RPMI7951 (cell line): ENCODE results near the gene HOXD9. TPM values are rescaled to one million over a fixed set of nuclear protein-coding genes. Genes with fewer than 3 reads are reported as not detected.
A peak's percentile ranks its signal among the peaks of the same experiment; 100 is the strongest.

Experiments used
- DNase-seq: peaks from one replicate; pipeline ENCODE4 v3.0.0-alpha.2; 2012; ENCODE audit warnings: low read depth
- total RNA-seq: library from RNA; depleted of rRNA; stranded (reverse); fragments of >200 nt; shearing (Covaris generic); gene quantifications from 2 replicates; pipeline ENCODE4 v1.2.3, GENCODE V29; 2014

The HOXD9 gene
- total RNA-seq, 1 experiment from 2014 or later: 1.4 TPM

DNA sequence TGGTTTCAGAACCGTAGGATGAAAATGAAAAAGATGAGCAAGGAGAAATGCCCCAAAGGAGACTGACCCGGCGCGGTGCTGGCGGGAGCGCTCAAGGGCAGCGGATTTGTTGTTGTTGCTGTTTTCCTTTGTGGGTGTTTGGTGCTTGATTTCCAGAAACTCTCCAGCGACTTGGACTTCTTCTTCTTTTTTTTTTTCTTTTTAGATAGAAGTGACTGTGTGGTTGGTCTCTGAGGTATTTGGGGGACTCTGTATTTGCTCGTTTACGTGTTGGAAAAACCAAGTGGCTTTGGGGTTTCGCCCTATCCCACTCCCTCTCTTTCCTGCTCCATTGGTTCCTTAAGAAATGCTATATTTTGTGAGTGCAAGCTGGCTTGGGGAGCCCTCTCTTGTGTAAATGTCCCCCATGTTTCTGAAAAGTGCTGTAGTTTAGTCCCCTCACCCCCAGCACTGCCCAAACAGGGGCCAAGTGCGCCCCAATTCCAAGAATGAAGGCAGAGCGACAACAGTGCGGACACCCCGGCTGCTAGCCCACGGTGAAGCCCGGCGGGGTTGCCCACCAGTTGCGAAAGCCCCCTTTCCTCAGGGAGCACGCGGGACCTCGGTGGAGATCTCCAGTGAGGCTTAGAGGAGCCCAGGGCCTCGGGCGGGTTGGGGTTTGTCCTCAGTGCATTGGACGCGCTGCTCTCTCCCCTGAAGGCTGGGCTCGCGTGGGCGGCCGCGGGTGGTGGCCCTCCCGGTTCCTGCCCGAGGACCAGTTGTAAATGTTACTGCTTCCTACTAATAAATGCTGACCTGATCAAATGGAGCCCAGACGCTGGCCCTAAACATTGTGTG lies 1.8 kb downstream of the HOXD9 start:
- DNase-seq: no peak

DNA sequence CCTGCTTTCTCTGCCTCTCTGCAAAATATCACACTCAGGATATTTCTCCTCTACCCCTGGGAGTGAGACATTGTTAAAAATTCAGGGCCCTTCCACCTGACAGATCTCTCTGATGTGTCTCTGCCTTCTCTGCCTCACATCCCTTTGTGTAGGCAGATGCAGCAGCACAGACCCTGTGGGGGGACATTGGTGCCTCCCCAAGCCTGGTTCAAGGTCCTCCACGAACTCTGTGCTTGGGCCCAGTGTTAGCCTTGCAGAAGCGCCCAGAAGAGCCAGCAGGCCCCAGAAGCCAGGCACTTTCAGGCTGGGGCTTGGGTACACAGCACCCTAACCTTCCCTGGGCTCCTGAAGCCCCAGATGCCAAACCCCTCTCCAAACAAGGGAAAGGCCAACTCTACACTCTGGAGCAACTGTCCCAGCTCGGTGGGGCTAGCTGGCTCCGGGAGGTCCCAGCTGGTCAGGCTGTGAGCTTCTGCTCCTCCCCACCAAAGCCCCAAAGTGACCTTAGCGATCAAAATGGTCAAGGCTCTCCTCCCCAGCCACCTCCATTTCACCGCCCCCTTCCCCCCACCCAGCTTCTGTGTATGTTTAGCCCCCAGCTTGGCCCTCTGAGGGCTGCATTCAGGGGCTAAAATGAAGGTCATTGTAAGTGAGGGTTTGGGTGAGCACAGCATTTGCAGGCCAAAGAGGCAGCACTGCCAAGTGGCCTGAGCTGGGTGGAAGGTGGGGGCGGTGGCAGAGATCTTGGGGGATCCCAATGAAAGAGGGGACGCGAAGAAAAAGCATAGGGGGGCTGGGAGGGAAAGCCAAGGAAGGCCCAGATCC lies 2.6 kb downstream of the HOXD9 start:
- DNase-seq: no peak

DNA sequence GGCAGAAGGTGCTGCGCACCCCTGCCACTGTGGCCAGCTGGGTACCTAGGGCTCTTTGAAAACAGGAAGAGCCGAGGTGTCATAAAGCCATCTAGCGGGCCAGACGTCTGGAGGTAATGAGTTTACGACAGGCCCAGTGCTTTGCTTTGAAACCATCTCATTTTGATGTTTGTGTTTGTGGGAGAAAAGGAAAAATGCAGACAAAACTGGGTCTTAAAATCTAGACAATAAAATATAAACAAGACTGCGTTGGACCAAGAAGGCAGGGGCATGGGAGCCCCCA lies 3.2 kb downstream of the HOXD9 start:
- no peak for DNase-seq

DNA sequence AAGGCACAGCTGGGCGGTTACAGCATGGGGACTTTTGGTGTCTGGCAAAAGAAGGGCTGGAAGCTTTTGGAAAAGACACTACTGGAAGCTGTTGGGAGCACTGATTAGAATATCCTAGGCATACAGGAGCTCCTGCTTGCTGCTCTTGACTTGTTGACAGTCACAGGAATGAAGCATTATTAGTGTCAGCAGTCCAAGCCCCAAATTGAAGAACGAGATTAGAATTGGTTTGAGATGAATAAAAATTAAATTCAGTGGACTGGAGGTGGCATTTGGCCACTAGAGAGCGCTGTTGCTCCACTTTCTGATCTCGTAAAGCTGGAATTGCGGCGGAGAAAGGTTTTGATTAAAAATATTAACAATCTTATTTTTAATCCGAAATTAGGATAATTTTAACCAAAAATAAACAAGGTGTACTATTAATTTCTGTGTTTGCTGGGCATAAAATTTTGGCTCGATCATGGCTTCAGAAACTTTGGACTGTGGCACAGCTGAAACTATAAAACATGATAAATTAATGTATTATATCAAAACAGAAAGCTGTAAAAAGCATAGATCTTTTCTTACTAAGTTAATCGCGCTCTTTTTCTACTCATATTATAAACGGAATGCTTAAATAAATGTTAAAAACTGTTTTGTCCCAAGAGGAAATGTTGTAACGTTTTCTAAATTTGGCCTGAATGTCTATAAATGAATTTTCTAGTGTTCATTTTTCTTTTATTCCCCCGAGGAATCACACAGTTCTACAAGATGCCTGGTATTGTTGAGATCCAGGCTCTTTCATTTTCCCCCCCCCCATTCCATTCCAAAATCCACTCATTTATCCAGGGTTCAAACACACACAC lies 4.6 kb downstream of the HOXD9 start:
- peak; percentile 50 for DNase-seq

DNA sequence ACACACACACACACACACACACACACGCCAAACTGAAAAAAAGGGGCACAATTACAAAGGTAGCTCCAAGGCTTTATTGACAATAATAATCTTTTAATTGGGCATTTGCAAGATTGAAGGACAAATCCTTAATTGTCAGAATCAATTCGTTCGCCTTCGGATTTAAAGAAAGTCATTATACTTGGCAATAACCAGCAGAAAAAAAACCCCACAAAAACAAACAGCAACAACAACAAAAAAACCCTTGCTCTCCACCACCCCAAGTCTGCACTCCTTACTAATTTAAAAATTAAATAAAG lies 5.2 kb downstream of the HOXD9 start:
- no peak for DNase-seq

DNA sequence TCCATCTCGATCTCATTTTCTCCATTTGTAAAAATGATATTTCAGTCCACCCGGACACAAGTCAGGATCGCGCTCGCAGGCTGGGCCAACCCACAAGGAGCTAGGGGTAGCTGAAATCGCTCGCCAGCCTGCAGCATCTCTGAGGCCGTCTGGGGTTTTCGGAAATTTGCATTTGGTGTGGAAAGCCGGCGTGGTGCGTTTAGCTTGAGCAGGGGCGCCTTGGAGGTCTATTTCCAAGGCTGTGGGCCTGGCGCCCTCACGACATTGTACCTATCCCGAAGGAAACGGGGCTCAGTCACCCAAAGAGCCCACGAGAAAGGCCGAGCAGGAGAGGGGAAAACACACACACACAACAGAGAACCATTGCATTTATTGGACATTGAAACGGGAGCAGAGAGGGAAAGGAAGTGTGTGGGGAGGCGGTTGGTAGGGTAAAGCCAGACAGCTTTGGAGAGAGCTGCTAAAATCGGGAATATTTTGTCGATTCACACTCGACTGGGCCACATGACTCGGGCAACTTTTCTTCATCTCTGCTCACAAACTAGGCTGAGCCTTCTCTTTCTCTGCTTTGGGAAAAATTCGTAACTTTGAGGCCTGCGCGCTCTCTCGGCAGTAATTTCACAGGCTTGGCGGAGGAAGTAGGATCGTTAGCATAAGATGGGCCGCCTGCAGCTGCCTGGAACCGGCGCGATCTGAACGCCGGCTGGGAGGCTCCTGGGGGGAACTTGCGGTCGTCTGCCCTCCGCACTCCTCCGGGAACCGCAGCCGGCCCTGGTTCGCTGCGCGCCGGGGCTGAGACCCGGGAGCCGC lies 5.9 kb downstream of the HOXD9 start:
- no peak for DNase-seq

DNA sequence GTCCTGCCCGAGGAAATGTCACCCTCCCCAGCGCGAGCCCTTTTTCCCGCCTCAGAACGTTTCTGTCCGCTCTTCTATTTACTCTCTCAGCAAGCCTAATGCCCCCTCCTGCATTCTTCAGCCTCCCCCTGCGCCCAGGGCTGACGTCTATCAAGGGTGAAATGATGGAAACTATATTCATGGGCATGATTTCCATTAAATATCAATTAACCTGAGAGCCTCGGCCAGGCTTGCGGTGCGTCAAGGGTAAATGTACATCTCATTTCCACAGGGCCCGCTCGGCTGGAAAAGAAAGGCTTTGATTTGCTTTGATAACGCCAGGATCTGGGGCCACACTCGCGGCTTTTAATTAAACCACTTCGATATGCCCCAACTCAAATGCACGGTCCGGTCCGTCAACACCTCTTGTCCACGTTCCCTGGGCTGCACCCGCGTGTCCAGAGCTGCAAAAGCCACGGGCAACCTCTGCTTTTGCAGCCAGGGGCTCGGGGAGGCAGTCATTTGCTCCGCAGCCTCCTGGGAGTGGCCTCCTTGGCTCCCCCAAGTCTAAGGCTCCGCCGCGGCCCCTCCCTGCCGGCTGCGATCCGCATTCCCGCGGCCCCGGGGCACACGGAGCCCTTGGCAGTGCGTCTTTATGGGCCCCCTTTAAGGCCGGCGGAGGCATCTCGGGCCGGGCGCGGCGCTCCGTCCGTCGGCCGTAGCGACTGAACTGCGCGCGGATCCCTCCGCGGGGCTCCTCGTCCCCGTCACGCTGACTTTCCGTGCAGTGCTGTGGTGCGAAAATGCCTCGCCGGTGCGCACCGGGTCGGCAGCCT lies 6.7 kb downstream of the HOXD9 start, which contains the start of gene HOXD8:
Gene HOXD8 (plus strand): TSS at position 724 of the 815 bp plus-strand sequence. CDS start 662 bp downstream, outside the sequence.
- DNase-seq: peak; percentile 94

DNA sequence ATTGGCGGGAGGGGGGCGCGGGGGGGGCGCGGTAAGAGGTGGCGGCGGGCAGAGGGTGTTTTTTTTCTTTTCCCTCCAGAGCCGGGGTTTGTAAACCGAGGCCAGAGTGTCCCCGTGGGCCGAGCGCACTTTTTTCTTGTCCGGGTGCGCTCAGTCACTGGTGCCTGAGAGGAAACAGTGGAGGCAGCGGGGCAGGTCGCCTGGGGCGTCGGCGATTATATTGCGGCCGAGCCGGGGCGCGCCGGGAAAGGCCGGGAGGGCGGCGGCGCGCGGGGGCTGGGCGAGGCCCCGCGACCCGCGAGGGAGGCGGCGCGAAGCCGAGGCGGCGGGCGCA lies 7.3 kb downstream of the HOXD9 start:
- DNase-seq: peak; percentile 72

DNA sequence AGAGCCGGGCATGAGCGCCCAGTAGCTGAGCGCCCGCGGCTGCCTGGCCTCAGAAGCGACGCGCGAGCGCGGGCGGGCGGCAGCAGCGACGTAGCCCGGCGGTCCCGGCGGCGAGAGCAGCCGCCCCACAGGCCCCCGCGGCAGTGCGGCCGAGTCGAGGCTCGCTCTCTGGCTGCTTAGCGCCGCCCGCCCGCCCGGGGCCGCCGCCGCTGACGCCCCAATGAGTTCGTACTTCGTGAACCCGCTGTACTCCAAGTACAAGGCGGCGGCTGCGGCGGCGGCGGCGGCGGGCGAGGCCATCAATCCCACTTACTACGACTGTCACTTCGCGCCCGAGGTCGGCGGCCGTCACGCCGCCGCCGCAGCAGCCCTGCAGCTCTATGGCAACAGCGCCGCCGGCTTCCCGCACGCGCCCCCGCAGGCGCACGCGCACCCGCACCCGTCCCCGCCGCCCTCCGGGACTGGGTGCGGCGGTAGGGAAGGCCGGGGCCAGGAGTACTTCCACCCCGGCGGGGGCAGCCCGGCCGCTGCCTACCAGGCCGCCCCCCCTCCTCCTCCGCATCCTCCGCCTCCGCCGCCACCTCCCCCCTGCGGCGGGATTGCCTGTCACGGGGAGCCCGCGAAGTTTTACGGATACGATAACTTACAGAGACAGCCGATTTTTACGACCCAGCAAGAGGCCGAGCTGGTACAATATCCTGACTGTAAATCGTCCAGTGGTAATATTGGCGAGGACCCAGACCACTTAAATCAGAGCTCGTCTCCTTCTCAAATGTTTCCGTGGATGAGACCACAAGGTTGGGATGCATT lies 7.8 kb downstream of the HOXD9 start:
- peak; percentile 83 for DNase-seq

DNA sequence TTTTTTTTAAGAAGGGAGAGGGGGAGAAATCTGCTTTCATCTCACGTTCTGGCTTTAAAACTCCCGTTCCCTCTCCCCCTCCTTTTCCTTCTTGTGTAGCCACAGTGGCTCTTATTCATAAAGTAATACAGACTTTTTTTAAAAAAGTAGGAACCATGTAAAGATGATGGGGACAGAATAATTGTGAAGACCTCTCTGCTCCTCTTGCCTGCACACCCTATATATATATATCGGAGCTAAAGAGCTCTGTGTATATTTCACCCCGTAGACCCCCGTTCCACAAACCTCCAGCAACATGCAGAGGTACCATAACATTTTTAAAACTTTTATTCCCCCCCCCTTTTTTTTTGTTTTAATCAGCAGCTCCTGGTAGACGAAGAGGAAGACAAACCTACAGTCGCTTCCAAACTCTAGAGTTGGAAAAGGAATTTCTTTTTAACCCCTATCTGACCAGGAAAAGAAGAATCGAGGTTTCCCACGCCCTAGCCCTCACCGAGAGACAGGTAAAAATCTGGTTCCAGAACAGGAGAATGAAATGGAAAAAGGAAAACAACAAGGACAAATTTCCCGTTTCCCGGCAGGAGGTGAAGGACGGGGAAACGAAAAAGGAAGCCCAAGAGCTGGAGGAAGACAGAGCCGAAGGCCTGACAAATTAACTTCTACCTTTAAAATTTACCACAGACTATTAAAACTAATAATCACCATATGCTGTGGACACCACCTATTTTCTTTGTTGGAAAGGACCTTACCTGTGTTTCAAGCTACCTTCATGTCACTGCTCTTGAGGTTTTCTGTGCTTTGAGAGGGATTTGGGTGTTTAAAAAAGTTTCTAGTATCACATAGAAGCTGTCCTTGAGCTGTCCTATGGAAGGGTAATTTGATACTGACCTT lies 8.7 kb downstream of the HOXD9 start:
- no peak for DNase-seq

DNA sequence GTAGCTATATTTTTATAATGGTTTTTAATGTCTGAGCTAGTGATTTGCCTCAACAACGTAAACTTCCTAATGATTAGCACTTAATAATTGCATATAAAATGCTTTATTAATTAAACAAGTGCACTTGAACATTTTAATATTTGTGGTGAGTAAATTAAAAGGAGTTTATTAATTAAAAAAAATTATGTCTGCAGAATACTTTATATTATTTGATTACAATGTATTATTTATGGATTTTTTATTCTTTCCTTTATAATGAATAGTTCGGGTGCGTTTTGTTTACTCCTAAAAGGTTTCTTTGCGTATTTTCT lies 9.3 kb downstream of the HOXD9 start:
- DNase-seq: no peak

DNA sequence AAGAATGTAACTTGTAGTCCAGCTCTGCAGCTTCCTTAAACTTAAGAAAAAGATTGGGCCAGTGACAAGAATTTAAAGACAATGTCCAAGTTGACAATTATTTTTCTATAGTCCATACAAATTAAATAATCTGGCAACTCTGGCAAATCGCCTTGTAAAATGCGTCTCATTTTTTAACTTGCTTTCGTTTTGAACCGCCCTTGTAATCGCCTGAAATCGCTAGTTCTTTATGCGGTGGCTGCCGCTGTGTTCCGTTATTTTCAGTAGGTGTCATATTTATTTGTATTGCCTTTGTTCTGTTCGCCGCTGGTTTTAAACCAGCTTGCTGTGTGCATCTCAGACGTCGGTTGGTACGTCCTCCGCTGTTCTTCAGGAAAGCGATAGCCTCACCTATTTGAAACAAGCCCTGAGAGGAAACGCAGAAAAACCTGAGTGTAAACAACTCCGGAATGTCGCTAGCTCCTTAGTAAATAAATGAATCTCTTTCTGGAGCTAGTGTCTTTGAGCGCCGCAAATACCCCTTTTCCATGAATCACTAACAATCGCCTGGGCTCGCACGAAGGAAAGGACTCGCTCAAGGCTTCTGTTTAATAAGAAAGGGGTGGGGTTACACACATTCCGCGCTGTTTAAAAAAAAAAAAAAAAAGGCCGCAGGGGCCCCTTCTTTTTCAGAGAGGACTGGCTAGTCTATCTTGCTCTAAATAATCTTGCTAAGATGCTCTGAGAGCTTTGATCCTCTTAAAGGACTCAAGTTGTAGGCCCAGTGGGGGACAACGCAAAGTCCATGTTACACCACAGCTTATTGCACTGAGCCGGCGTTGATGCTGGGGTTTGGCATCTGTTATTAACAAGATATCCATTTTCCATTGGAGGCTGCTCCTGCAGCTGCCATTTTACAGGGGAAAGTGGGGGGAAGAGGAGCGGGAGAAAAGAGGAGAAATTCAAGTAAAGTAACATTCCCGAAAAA lies 10.0 kb downstream of the HOXD9 start:
- no peak for DNase-seq

DNA sequence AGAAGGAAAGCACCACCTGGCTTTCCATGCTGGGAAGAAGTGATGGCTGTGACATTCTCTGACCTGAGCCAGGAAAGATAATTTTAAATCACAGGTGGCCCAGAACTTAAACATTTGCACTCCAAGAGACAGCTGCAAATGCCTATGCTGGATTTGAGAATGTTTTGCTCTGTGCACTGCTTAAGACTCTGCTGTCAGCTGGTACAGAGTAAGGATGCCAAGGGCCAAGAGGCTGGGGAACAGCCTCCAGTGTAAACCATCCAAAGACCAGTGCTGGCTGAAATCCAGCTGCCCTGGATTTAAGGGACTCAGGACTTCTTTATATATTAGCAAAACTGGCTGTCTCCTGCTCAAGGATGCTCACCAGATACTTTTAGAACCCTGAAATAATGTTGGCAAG lies 10.9 kb downstream of the HOXD9 start:
- DNase-seq: no peak

DNA sequence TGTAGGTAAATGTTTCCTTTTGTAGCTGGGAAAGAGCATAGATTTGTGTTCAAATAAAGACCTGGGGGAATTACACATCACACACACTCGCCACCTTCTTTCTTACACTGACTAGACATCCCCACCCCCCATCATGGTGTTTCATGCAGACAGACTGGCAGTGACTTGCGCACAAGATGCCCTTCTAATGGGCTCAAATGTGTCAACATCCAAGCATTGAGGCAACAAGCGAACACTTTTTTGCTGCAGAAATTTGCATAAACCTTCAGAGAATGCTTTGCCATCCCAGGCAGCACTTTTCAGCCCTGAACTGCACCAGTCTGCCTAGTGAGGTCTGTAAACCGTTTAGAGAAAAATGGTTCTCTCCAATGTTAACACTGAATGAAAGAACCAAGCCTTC lies 11.5 kb downstream of the HOXD9 start:
- DNase-seq: no peak

DNA sequence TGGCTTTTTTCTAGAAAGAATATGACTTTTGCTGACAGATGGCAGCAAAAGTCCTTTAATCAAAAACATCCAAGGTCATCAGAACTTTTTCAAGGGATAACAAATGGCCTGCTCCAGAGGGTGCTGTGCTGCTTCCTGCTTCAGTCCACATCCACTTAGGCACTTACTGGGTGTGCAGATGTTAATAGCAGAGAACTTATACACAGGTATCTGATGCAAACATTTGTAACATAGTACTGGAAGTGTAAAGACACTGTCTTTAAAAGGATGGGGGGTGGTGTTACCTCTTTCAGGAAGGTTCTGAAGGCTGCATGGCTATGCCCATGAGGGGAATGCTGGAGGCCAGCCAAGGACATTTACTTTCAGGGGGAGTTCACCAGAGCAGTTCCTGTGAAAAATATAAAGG lies 12.5 kb downstream of the HOXD9 start:
- peak; percentile 67 for DNase-seq

DNA sequence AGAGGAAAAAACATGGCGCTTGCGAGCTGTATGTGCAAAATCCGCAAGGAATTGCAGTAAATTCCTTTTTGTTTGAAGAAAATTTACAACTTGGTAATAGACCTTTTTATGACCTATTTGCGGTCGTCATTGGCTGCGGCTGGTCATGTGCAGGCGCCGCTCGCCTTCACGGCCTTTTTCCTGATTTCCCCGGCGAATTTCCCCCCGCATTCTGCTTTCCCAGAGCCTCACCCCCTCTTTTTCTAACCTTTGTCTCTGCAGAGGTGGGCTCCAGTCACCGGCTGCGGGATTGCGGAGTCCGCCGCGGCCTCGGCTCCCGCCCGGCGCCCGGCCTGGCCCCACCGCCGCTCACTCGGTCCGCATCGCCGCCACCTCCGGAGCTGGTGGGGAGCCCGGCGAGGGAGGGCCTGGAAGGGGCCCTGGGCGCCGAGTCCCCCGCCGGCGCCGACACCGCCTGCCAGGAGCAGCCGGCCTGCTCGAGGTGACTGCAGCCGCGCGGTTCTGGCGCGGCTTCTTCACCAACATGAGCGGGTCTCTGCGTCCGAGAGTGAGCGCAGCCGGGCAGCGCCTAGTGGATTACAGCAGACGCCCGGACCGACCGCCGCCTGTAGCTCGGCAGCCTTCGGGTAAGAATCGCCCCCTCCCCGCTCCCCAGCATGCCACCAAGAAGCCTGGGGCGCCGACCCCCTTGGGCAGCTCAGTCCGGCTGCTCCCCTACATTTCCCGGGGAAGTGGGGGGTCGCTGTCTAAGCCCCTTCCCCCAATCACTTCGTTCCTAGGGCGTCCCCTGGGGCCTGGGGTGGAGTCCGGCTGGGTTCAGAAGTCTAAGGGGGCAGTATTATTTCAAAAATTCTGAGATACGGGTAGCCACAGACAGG lies 14.1 kb downstream of the HOXD9 start:
- DNase-seq: peak; percentile 51

DNA sequence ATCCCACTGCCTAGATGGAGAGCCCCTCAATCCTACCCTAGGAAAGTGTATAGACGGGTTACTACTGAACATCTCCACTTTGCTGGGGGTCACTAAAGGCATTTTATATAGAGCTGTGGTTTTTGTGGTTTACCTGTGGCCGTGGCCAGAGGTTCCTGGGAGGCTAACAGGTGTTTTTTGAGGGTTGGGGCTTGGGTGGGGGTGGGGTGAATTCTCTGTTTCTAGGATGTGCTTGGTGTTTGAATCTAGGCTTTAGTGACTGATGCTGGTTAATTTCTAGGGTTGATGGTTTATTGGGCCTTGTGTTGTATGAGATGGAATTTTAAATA lies 14.7 kb downstream of the HOXD9 start:
- no peak for DNase-seq
